Measurements from ENCODE around the gene DLG2.

DLG2 gene

GRCh38 chr11:84719935-84720577, 907.1 kb downstream of the DLG2 start:
- DNase-seq: no peak

- no peak for DNase-seq
Observed at GRCh38 chr11:84714316-84714780, 912.8 kb downstream of the DLG2 start.

- DNase-seq: no peak
Observed at GRCh38 chr11:84691830-84692229, 935.3 kb downstream of the DLG2 start.

GRCh38 chr11:84687433-84687832, 939.7 kb downstream of the DLG2 start:
- no peak for DNase-seq

GRCh38 chr11:84686716-84687115, 940.4 kb downstream of the DLG2 start:
- no peak for DNase-seq

GRCh38 chr11:84685976-84686375, 941.2 kb downstream of the DLG2 start:
- no peak for DNase-seq

- no peak for DNase-seq
Observed at GRCh38 chr11:84685149-84685548, 942.0 kb downstream of the DLG2 start.

- DNase-seq: no peak
Observed at GRCh38 chr11:84681456-84681855, 945.7 kb downstream of the DLG2 start.

GRCh38 chr11:84675396-84676025, 951.6 kb downstream of the DLG2 start:
- DNase-seq: no peak

- DNase-seq: no peak
Observed at GRCh38 chr11:84673753-84674152, 953.4 kb downstream of the DLG2 start.

- DNase-seq: no peak
Observed at GRCh38 chr11:84671325-84671999, 955.7 kb downstream of the DLG2 start.

- no peak for DNase-seq
Observed at GRCh38 chr11:84663731-84664130, 963.4 kb downstream of the DLG2 start.

GRCh38 chr11:84660257-84660977, 966.7 kb downstream of the DLG2 start:
- DNase-seq: no peak

GRCh38 chr11:84655712-84656111, 971.4 kb downstream of the DLG2 start:
- no peak for DNase-seq

- no peak for DNase-seq
Observed at GRCh38 chr11:84648471-84648870, 978.7 kb downstream of the DLG2 start.

- no peak for DNase-seq
Observed at GRCh38 chr11:84645988-84646694, 981.0 kb downstream of the DLG2 start.

- DNase-seq: no peak
Observed at GRCh38 chr11:84642500-84642899, 984.6 kb downstream of the DLG2 start.

- DNase-seq: no peak
Observed at GRCh38 chr11:84634309-84634708, 992.8 kb downstream of the DLG2 start.

- no peak for DNase-seq
Observed at GRCh38 chr11:84628871-84629620, 998.1 kb downstream of the DLG2 start.

- no peak for DNase-seq
Observed at GRCh38 chr11:84626256-84626655, 1000.9 kb downstream of the DLG2 start.

- DNase-seq: no peak
Observed at GRCh38 chr11:84612645-84613044, 1014.5 kb downstream of the DLG2 start.

GRCh38 chr11:84608837-84609196, 1018.3 kb downstream of the DLG2 start:
- no peak for DNase-seq

Measured in effector CD4-positive, alpha-beta T cell (primary cell).